ENCODE results near the gene SLC30A3.

DNA sequence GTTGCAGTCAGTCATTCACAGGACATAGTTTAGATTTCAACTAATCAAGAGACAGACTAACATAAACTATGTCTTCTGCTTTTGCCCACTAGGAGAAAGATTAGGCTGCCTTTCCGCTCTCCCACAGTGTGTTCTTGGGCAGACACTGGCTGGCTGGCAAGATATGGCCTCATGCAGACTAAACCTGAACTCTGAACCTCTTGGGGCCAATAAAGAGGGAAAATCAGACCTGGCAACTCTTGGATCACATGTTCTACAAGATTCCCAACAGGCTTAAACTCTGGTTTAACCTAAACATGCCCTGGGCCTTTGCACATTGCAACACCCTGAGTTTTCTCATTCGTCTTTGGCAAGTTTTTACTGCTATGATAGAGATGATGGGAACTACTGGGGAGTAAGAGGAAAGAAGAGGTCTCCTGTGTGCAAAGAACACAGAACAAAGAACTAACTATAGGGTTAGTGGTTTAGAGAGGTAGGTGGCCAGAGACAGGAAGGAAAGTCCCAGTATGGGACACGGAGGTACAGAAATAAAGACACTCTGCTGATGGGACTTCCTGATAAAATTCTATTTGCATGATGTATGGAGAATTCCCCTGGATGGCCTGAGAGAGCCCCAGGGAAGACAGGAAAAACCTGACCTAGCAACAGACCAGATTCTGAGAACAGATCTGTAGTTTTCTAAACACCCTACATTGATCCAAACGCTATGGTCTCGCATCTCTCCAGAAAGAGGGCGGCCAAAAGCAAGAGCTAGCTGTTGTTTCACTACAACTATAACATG lies 53.0 kb downstream of the SLC30A3 start:
- TF ChIP-seq POLR2A (IDR thresholded peaks at IDR 0.05; ENCODE audit: low read depth, low read length): no peak
- TF ChIP-seq POLR2AphosphoS5 (IDR thresholded peaks at IDR 0.05; ENCODE audit: low read depth, low read length): no peak
- no peak for TF ChIP-seq TAF1 (IDR thresholded peaks at IDR 0.05; ENCODE audit: borderline replicate concordance, low read depth, low read length)

Measured in GM12892 (cell line).